COLO668 (cell line): ENCODE results near the gene AKAP5.
"Not testable (repeated sequence)": the region's sequence is repeated elsewhere in the genome, so short reads cannot be mapped to it uniquely, and the experiment has no call there.

Experiments
- DNase-seq: peaks from one replicate; lab custom pipeline; 2025; ENCODE audit not compliant: unreplicated experiment; lab: John Stamatoyannopoulos, UW

AKAP5 gene

DNA sequence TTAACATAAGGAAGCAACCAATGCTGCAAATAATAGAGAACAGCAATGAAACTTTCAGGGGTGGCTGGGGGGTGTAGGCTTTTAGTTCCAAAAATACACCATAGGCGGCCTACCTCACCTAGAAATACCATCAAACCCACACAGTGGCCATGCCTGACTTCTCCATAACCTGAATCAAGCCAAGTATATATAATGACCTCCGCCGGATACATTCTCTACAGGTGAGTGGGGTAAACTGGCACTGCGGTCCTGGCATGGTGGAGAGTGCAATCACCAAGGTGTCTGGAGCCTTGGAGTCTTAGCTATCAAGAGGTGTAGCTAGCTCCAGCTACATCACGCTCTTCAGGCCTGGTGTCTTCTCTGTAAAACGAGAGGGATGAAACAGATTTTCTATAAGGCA is 37.2 kb downstream of the AKAP5 start:
- no peak for DNase-seq

DNA sequence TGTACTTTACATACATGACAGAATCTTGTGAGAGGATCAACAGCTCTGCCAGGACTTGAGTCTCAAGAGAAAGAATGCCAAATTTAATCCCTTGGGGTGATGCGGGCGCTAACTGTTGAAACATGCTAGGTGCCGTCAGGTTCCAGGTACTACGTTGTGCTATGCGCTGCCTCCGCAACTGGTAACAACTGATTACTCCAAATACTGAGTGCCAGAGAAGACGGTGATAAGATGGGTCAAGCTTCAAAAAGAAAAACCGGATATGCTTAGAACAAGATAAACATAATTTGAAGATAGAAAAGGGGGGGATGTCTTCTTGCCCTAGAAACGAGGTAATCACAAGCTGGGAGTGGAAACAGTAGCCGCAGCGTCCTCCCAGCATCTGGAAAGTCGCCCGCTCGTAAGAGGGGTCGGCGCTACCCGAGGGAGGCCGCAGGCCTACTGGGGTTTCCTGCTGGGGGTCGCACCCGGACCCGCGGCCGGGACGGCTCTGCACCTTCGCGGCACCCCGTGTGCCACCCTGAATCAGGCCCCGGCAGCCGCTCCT is 37.7 kb downstream of the AKAP5 start:
- DNase-seq = peak; percentile 45

DNA sequence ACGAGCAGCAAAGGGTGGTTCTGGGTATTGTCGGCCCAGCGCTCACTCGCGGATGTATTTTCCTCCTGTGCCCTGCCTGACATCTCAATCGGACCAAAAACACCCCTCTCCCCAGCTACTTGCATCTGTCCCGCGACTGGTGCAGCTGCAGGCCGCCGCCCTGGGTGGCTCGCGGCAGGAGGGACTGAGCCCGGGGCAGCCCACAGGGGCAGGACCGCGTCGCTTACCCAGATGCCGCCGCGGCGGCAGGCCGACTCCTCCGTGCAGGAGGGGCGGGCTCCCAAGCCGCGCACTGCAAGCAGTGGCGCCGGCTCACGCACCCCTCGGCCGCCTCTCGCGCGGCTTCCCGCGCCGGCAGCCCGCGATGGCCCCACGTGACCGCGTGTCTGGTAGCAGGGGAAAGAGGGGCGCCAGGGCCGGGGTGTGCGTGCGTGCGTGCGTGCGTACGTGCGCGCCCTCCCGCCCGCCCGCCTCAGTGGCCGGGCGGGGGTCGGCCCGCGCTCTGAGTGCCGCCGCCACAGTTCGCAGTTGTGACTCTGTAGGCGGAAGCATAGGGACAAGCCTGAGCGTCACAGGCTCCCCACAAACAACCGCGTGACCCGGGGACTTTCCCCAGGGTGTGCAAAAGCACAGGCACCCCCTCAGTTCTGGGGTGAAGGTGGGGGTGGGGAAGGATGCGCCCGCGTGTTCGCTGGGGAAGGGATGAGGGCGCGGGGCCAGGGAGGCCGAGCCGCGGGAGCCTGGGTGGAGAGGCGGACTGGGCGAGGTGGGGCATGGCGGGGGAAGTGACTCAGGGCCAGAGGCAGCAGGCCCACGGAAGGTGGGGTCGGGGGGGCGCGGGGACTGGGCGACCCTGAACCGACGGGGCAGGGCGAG is 38.4 kb downstream of the AKAP5 start, which contains the start of gene ZBTB25:
TSS of gene ZBTB25 (minus strand) at position 405 of the 876 bp plus-strand sequence. CDS start 13,305 bp downstream, outside the sequence.
- DNase-seq = peak; percentile 98

DNA sequence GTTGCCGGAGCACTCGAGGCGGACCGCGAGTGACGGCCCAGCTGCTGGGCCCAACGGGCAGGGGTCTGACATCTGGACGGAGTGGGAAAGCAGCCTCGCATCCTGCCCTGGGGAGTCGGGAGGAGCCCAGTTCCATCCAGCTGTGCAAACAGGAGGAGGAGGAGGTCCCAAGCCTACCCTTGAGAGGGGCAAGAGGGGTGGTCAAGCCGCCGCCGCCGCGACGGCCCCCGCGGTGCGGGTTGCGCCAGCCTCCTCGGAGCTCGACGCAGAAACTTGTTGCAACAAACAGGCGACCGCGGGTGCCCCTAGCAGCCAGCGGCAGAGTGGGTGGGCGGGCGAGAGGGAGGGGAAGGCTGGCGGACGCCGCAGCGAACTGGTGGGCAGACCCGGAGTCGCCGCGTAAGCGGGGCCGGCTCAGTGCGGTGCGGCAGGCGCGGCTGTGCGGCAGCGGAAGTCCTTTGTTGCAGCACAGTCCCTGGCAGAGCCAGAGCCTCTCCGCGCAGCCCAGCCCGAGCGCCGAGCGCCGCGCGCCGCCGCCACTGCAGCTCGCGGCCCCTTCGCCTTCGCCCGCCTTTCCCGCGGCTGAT is 39.1 kb downstream of the AKAP5 start, which contains the start of gene ZBTB1:
TSS of gene ZBTB1 (plus strand) at position 461 of the 587 bp plus-strand sequence. CDS start 16,735 bp downstream, outside the sequence.
- DNase-seq = peak; percentile 95

DNA sequence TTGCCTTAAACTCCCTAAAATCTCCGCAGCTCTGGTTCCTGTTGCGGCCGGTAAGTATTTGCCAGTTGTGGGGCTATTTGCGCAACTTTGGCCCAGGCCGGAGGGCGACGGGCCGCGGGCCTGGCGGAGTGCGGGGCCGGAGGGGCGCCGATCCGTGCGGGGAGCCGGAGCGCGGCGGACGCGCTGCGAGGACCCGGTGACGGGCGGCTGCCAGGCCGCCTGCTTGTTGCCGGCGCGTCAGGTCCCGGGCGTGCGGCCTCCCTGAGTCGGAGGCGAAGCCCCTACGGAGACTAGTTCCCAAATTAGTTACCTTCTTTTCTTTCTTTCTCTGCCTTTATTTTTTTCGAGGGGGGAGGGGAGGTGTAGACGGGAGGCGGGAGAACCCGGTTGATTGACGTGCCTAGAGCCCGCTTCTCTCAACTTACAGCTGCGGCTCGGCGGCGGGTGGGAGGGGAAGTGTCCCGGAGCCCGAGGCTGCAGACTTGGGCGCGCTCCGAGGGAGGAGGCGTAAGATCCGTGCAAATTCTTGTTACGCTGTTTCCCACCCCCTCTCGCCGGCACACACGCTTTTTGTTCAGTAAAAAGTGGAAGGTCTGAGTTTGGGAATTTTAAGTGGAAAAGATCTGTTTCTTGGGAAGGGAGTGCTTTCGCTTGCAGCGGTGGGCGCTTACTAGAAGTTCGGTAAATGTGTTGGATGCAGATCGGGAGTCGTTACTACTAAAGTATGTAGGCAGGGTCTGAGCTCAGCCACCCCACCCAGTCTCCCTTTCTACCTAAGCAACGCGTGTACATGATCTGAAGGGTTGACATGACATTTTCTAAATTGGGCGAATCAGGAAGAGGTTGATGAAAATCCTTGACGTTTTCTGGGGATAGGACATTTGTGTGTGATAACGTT is 39.8 kb downstream of the AKAP5 start:
- DNase-seq = peak; percentile 91

DNA sequence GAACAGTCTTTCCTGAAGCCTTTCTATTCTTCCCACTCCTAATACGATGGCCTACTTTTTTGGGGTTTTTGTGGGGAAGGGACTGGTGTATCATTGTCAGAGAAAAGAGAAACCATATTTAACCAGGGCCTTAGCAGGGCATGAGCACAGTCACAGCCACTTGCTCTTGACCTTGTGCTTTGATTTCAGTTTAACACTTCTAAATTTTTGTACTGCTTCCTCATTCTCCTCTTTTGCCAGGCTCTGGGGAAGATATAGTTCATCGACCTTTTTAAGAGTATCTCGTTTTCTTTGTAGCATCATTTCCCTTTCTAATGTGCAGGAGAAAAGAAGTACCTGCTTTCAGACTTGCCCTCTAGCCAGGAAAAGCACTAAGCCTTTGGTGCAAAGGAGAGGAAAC is 41.4 kb downstream of the AKAP5 start:
- no peak for DNase-seq

DNA sequence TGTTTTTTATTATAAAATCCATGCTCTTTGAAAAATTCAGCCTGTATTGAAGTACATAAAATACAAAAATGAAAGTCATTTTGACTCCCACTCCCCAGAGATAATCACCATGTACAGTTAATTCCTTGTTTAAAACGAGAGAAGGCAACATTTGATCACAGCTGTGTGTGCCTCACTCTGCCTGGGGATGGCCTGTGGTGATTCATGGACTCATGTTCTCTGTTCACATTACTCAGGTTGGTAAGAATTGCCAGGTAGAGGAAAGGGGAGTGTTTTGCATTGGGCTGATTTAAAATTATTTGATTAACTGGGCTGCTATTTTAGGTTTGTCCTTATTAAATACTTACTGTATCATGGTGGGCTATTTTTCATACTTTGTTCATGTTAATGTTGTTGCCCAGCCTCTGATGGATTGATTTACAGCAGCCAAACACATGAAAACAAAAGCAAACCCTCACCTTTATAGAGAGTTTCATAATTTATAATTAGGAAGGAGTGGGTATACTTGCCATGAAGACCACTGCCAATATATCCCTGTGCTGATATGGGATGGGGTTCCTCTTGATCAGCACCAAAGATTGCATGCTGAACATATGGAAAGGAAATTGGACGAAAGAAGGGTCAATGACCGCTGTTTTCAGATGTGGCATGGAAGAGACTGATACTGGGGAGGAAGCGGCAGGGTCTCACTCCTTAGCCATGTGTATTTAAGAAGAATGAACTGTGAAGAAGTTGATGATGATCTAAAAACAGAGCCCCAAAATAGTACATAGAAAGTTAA is 42.3 kb downstream of the AKAP5 start:
- DNase-seq = no peak

DNA sequence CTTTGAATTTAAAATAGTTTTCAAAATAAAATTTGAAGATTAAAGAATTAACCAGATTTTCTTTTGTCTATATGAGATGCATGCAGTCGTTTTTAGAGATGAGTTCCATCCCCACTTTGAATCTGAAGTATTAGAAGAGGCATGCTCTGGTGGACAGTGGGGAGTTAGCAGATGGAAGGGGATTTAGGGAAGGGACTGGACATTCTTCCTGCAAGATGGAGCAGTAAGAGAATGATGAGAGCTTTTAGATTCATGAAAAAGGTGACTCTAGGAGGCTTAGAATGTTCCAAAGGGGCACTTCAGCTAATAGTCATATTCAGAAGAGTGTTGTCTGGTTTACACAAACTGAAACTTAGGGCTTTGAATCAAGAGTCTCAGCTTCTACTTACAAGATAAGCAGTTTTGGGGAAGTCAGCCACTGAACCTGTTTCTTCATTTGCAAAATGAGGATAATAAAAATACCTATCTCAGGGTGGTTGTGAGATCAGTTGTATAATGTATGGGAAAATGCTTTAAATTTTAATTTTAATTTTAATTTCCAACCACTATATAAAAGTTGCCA is 43.0 kb downstream of the AKAP5 start:
- DNase-seq = no peak

DNA sequence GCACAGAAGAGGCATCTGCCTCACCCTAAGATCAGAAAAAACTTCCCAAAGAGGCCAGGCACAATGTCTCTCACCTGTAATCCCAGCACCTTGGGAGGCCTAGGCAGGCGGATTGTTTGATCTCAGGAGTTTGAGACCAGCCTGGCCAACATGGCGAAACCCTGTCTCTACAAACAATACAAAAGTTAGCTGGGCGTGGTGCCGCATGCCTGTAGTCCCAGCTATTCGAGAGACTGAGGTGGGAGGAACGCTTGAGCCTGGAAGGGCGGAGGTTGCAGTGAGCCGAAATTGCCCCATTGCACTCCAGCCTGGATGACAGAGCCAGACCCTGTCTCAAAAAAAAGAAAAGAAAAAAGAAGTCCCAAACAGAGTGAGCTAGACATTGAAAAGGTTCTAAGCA is 43.7 kb downstream of the AKAP5 start:
- no peak for DNase-seq

DNA sequence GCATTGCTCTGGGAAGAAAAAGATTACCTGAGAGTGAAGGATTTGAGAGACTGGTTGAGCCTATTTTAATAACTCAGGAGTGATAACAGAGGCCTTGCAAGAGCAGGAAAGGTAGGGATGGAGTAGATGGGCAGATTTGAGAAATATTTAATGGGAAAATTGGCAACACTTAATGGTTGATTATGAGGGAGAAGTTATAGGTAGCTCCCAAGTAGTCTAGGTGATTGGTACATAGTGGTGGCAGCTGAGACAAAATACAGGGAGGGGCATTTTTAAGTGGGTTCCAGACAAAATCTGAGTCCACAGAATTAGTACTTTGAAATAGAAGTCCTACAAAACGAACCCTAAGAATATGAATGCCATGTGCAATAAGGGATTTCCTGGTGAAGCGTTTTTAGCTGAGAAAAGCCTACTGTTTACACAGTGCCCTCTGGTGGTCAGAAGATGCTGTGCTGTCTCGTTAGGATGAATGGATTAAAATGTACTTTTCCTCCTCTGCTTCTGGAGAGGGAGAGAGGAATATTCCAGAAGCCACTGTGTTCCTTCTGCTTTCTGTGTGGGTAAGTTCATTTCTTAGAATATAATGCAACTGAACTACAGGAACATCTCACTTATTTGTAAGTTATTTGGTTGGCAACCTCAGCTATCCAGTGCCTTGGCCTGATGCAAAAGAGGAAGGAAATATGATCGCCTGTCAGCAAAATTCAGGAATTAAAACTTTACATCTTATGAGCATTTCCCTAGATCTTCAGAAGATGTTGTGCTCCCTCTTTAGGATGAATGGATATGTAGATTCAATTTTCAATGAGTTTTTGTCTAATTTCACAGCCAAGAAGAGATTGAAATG is 45.7 kb downstream of the AKAP5 start:
- peak; percentile 70 for DNase-seq

DNA sequence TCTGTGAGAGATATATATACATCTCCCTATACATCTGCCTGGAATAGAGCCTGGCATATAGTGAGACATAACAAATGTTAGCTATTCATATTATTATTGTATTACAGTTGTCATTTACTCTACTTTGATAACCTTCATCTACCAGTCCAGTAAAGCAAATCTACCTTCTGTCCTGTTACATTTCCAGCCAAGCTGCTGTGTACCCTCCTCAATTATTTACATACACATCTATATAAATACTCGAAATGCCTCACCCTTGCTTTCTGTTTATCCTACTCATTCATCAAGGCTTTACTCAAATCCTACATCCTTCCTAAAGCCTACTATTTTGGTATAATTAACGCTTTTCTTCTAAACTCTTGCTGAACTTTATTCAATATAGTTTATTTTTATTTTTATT is 48.0 kb downstream of the AKAP5 start:
- DNase-seq = no peak

DNA sequence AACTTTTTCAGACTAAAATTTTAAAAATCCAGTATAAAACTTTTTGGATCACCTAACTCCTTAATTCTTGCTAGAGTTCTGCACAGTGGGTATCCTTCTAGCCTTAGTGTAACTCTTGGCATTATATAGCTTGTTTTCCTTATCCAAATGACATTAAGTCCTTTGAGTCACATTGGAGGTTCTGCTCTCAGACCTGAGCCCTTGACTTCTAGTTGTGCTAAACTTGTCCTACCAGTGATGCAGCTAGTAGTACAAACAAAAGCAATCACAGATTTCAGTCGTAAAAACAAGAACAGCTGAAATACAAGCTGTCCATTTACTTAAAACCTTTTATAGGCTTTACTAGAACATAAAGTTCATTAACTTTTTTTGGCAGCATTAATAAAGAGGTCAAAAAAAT is 49.8 kb downstream of the AKAP5 start:
- DNase-seq = no peak

DNA sequence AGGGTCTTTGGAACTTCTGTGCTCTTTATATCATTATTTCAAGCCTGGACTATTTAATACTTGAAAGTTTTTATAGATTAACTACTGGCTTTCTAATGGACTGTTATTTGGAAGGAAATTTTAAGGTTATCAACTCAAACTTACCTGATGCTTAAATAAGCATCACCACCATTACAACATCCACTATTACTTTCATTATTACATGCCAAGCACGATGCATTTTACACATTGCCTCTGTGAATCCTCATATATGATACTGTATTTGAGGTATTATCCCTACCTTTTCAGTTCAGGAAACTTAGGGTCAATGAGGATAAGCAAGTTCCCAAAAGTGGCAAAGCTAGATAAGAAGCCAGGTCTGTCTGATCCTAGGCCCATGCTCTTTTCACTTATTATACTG is 51.7 kb downstream of the AKAP5 start:
- no peak for DNase-seq

DNA sequence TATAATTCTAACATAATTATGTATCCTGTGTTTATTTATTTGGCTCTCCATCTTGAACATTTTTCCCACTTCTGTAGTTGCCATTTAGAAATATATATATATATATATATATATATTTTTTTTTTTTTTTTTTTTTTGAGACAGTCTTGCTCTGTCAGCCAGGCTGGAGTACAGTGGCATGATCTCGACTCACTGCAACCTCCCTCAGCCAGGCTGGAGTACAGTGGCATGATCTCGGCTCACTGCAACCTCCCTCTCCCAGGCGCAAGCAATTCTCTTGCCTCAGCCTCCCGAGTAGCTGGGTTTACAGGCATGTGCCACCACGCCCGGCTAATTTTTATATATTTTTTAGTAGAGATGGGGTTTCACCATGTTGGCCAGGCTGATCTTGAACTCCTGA is 52.4 kb downstream of the AKAP5 start:
- DNase-seq = not testable (repeated sequence)

DNA sequence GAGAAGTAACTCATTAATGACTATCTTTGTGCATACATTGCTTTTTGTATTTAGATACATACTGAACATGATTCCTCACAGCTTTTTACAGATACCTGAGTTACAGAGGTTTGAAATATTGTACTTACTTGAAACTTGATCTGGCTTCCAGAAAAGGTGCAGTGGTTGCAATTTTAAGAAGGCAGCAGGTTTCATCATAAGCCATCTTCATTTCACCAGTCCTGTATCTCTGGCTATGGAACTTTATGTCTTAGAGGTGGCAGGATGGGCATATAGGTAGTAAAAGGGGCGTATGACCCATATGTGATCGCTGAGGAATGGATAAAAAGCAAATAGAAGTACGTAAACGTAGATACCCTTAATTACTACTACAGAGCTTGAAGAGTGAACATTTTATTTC is 52.9 kb downstream of the AKAP5 start:
- no peak for DNase-seq

DNA sequence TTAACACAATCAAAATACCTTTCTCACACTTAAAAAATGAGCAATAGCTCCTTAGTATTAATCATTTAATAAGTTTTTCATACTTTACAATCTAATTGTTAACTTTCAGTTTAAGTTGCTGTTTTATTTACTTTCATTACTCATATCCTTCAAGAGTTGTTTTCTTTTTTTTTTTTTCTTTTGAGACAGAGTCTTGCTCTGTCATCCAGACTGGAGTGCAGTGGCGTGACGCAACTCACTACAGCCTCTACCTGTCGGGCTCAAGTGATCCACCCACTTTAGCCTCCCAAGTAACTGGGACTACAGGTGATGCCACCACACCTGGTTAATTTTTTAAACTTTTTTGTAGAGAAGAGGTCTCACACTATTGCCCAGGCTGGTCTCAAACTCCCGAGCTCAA is 55.4 kb downstream of the AKAP5 start:
- DNase-seq = no peak

DNA sequence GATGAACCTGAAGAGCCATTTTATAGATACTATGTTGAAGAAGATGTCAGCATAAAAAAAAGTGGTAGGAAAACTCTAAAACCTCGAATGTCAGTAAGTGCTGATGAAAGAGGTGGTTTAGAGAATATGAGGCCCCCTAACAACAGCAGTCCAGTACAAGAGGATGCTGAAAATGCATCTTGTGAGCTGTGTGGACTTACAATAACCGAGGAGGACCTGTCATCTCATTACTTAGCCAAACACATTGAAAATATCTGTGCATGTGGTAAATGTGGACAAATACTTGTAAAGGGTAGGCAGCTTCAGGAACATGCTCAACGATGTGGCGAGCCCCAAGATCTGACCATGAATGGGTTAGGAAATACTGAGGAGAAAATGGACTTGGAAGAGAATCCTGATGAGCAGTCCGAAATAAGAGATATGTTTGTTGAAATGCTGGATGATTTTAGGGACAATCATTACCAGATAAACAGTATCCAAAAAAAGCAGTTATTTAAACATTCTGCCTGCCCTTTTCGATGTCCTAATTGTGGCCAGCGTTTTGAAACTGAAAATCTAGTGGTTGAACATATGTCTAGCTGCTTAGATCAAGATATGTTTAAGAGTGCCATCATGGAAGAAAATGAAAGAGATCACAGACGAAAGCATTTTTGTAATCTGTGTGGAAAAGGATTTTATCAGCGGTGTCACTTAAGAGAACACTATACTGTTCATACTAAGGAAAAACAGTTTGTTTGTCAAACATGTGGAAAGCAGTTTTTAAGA is 57.5 kb downstream of the AKAP5 start:
- DNase-seq = no peak
